OCI-LY3 (cell line): ENCODE measurements around the gene RBMX.
A peak's percentile ranks its signal among the peaks of the same experiment; 100 is the strongest.

Source experiments
- H2AFZ ChIP-seq: fragments of 200-600, 300-600 bp; shearing (Covaris generic); 2 replicates; pipeline ENCODE4 v1.6.0; 2014; ENCODE audit warnings: antibody characterized with exemption, low read depth, low read length
- H3K27ac ChIP-seq: fragments of 200-600, 300-600 bp; sonication (generic); 2 replicates; pipeline ENCODE4 v1.5.1; 2014; ENCODE audit warnings: mild to moderate bottlenecking, low read length, moderate library complexity, mixed read lengths
- H3K27me3 ChIP-seq: fragments of 200-600, 300-600 bp; sonication (generic); 2 replicates; pipeline ENCODE4 v1.6.1; 2014; ENCODE audit warnings: low read depth, low read length, mixed read lengths
- H3K36me3 ChIP-seq: fragments of 200-600, 300-600 bp; sonication (generic); replicated peaks from 2 replicates; pipeline ENCODE3; 2014; ENCODE audit warnings: low read depth, low read length, mixed read lengths
- H3K4me1 ChIP-seq: fragments of 300-600, 200-600 bp; sonication (generic); 2 replicates; pipeline ENCODE4 v1.6.1; 2014; ENCODE audit warnings: low read length, mixed read lengths
- H3K4me2 ChIP-seq: fragments of 200-600, 300-600 bp; sonication (generic); 2 replicates; pipeline ENCODE4 v1.6.1; 2014; ENCODE audit warnings: low read length, mixed read lengths
- H3K4me3 ChIP-seq: fragments of 300-600, 200-600 bp; sonication (generic); 2 replicates; pipeline ENCODE4 v1.5.1; 2014; ENCODE audit warnings: antibody characterized with exemption, mild to moderate bottlenecking, low read length, moderate library complexity
- H3K79me2 ChIP-seq: fragments of 300-600, 200-600 bp; shearing (Covaris generic); 2 replicates; pipeline ENCODE4 v1.6.1; 2014; ENCODE audit warnings: mild to moderate bottlenecking, low read length, mixed read lengths
- H3K9ac ChIP-seq: fragments of 300-600, 200-600 bp; shearing (Covaris generic); 2 replicates; pipeline ENCODE4 v1.6.0; 2014; ENCODE audit warnings: mild to moderate bottlenecking, low read length, moderate library complexity
- H3K9me3 ChIP-seq: fragments of 200-600, 300-600 bp; shearing (Covaris generic); 2 replicates; pipeline ENCODE4 v1.6.1; 2014; ENCODE audit warnings: low read length, mixed read lengths; ENCODE audit not compliant: insufficient read depth
- H4K20me1 ChIP-seq: fragments of 200-600, 300-600 bp; sonication (generic); 2 replicates; pipeline ENCODE4 v1.6.1; 2016; ENCODE audit warnings: low read length, mixed read lengths; ENCODE audit not compliant: insufficient read depth
- EZH2phosphoT487 ChIP-seq: fragments of 200-600 bp; shearing (Covaris generic); IDR thresholded peaks from 2 replicates; pipeline ENCODE4 v1.6.1; 2018; ENCODE audit warnings: antibody characterized with exemption, mixed run types, low read depth
- TF ChIP-seq, protein P1 (sequence below): fragments of 200-600, 300-600 bp; sonication (generic); IDR thresholded peaks from 2 replicates; pipeline ENCODE4 v1.5.1; 2014; ENCODE audit warnings: antibody characterized with exemption, low read length, low read depth

Gene RBMX

DNA sequence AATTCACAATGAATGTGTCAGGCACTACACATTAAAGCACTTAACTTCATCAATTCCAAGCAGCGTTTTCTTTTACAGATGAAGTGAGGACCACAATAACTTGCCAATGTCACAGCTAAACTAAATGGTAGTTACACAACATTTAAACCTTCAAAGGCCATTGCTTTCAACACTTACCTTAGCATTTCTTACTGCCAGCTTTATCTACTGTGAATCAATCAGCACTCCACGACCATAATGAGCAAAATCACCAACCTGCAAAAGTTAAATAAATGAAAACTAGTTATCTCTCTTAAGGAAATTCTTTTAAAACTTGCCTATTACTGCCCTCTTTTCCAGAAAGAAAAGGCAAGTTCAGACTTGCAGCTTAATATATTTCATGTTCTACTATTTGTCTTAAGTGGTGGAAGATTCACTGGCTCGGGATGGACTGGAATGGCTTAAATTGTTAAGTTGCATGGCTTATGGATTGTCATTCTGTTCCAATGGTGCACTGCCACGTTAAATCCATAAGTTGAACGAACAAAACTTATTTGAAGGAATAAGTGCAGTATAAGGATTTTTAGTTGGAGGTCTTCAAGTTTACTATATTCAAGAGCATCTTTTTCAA, 8.3 kb downstream of the RBMX start:
- no peak overlapping the region; the same call in 1 of the 2 replicates for H3K27ac ChIP-seq
- H4K20me1 ChIP-seq, result peaks cover 12% of the 10 kb centered on the region; the same call in 1 of the 2 replicates
- no peaks in the 10 kb centered on the region for H3K9me3 ChIP-seq
- no peaks in the 10 kb centered on the region for H3K27me3 ChIP-seq
- H3K4me2 ChIP-seq, result no peak overlapping the region
- no peak overlapping the region for H3K9ac ChIP-seq
- peaks cover 51% of the 10 kb centered on the region for H3K36me3 ChIP-seq
- H3K4me3 ChIP-seq, result no peak overlapping the region
- peaks cover 65% of the 10 kb centered on the region for H3K79me2 ChIP-seq
- H3K4me1 ChIP-seq, result no peaks in the 10 kb centered on the region
- H2AFZ ChIP-seq, result no peak overlapping the region
- TF ChIP-seq, protein P1, sequence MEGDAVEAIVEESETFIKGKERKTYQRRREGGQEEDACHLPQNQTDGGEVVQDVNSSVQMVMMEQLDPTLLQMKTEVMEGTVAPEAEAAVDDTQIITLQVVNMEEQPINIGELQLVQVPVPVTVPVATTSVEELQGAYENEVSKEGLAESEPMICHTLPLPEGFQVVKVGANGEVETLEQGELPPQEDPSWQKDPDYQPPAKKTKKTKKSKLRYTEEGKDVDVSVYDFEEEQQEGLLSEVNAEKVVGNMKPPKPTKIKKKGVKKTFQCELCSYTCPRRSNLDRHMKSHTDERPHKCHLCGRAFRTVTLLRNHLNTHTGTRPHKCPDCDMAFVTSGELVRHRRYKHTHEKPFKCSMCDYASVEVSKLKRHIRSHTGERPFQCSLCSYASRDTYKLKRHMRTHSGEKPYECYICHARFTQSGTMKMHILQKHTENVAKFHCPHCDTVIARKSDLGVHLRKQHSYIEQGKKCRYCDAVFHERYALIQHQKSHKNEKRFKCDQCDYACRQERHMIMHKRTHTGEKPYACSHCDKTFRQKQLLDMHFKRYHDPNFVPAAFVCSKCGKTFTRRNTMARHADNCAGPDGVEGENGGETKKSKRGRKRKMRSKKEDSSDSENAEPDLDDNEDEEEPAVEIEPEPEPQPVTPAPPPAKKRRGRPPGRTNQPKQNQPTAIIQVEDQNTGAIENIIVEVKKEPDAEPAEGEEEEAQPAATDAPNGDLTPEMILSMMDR, result no peak
- TF ChIP-seq EZH2phosphoT487, result no peak

DNA sequence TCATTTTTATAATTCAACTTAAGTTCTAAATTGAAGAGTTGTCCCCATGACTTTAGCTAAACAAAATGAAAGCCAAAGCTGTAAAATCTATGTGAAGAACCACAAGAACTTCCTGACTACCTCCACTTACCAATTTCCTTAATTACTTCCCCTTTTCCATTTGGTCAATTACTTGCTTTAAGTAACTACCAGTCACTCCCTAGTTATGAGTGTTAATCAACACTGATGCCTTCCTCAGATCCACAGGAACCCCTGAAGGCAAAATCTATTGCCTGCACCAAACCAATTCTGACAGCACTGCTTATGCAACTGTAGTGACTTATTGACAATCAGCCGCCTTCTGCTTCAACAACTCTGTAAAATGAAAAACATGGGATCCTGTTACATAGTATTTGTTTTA, 10.5 kb downstream of the RBMX start:
- Histone ChIP-seq H4K20me1 (peaks cover 16% of the 10 kb centered on the region; the same call in 1 of the 2 replicates), H3K27ac (no peak overlapping the region), H3K4me3 (no peak overlapping the region), H3K27me3 (no peaks in the 10 kb centered on the region), H3K9ac (no peak overlapping the region), H3K79me2 (peaks cover 50% of the 10 kb centered on the region), H2AFZ (no peak overlapping the region), H3K36me3 (peaks cover 47% of the 10 kb centered on the region), H3K4me1 (no peaks in the 10 kb centered on the region), H3K4me2 (no peak overlapping the region), H3K9me3 (no peaks in the 10 kb centered on the region)
- no peak for TF ChIP-seq EZH2phosphoT487
- TF ChIP-seq, protein P1, result no peak

DNA sequence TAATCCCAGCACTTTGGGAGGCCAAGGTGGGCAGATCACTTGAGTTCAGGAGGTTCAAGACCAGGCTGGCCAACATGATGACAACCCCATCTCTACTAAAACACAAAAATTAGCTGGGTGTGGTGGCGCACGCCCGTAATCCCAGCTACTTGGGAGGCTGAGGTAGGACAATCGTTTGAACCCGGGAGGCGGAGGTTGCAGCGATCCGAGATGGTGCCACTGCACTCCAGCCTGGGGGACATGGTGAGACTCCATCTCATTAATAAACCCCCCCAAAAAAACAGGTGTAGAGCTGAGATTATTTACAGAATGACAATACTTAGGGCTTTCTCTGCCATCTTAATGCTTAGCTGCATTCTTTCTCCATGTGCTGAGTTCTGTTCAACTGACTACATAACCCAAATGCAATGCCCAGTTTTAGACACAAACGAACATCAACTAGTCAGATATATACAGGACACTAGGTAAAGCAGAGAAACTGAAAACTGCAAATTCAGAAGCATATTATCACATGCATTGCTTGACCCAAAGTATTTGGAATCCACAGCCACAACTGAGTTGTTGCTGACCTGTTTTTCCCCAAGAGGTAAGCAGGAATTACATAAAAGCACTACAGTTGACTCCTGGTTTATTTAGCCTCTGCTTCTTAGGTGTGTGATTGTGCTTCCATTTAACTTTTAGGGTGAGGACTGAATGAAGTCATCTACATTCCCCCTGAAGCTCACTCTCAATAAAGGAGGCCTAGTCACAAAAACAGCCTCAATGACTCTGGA, 12.1 kb downstream of the RBMX start:
- Histone ChIP-seq H4K20me1 (peaks cover 16% of the 10 kb centered on the region; the same call in 1 of the 2 replicates), H3K4me1 (no peaks in the 10 kb centered on the region), H3K27ac (no peak overlapping the region), H3K36me3 (peaks cover 39% of the 10 kb centered on the region), H3K79me2 (peaks cover 43% of the 10 kb centered on the region), H3K27me3 (no peaks in the 10 kb centered on the region), H3K4me3 (no peak overlapping the region), H3K9ac (no peak overlapping the region), H3K9me3 (no peaks in the 10 kb centered on the region), H2AFZ (no peak overlapping the region), H3K4me2 (no peak overlapping the region)
- TF ChIP-seq, protein P1, result no peak
- no peak for TF ChIP-seq EZH2phosphoT487

DNA sequence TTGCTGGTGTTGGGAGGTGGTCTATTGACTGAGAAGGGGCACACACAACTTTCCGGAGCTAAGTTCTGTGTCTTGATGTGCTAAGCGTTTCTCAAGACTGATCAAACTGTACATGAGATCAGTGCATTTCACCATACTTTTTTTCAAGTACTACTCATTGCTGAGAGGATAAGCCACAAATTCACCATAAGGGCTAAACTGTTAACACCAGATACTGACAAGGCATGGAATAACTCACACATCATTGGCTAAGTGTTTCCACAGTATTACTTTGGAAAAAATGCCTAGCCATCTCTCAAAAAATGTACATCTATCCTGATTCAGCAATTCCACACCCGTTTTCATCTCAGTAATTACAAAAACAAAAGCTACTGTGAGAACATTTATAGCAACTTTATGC, 13.0 kb downstream of the RBMX start:
- Histone ChIP-seq H3K9ac (no peak overlapping the region), H3K36me3 (peaks cover 33% of the 10 kb centered on the region), H2AFZ (no peak overlapping the region), H3K27me3 (no peaks in the 10 kb centered on the region), H3K27ac (peak overlapping the region; percentile 8; the same call in 1 of the 2 replicates), H4K20me1 (peaks cover 16% of the 10 kb centered on the region; the same call in 1 of the 2 replicates), H3K9me3 (no peaks in the 10 kb centered on the region), H3K79me2 (peaks cover 39% of the 10 kb centered on the region), H3K4me2 (no peak overlapping the region), H3K4me1 (no peaks in the 10 kb centered on the region), H3K4me3 (no peak overlapping the region)
- TF ChIP-seq EZH2phosphoT487, result no peak
- TF ChIP-seq, protein P1, result no peak
